Panc1 (cell line): ENCODE data around the gene MAP3K13. TPM values are rescaled to one million over a fixed set of nuclear protein-coding genes. Genes with fewer than 3 reads are reported as not detected.
"Not testable (repeated sequence)": the region's sequence is repeated elsewhere in the genome, so short reads cannot be mapped to it uniquely, and the experiment has no call there.

ENCODE experiments used
- ATAC-seq: fragments of 200-7000 bp; cut with Tn5 transposase; 2 replicates; pipeline ENCODE4 v1.9.1; 2020; ENCODE audit warnings: mild to moderate bottlenecking, moderate library complexity
- BruUV-seq: library from RNA; stranded (reverse); fragments of 400-500 nt; replicated peaks from 2 replicates; lab custom pipeline; 2021; lab: Mats Ljungman, UMichigan
- CTCF ChIA-PET: fragments of 300-600 bp; sonication (Branson Sonifier 250); formaldehyde crosslinking; loops from one replicate; lab custom pipeline; 2022; ENCODE audit warnings: antibody characterized with exemption; lab: Charles Lee
- POLR2A ChIA-PET: fragments of 300-600 bp; sonication (Branson Sonifier 250); formaldehyde crosslinking; loops from one replicate; lab custom pipeline; 2022; ENCODE audit warnings: antibody characterized with exemption; lab: Charles Lee
- DNase-seq: peaks from one replicate; pipeline ENCODE4 v3.0.0-alpha.2; 2010; ENCODE audit warnings: low read depth, low spot score
- H3K27ac ChIP-seq: 2 replicates; pipeline ENCODE4 v1.5.1; 2011; ENCODE audit warnings: mild to moderate bottlenecking, low read length, inconsistent platforms
- H3K27me3 ChIP-seq: fragments of 200-500 bp; sonication (Bioruptor generic); 2 replicates; pipeline ENCODE4 v1.6.0; 2014; ENCODE audit warnings: low read length, inconsistent platforms; ENCODE audit not compliant: control insufficient read depth, insufficient read depth
- H3K36me3 ChIP-seq: fragments of 200-500 bp; sonication (Bioruptor generic); 2 replicates; pipeline ENCODE4 v1.5.1; 2014; ENCODE audit warnings: inconsistent platforms, mild to moderate bottlenecking, low read length, moderate library complexity; ENCODE audit not compliant: control insufficient read depth, insufficient read depth
- H3K4me1 ChIP-seq: 2 replicates; pipeline ENCODE4 v1.5.1; 2011; ENCODE audit warnings: inconsistent platforms, mild to moderate bottlenecking, low read length, moderate library complexity; ENCODE audit not compliant: control insufficient read depth, insufficient read depth
- H3K4me3 ChIP-seq, 2 experiments: 2 replicates each; pipeline ENCODE4 v1.5.1; 2011 to 2012; ENCODE audit warnings: low read depth in 2 of 2, low read length in 2 of 2, mild to moderate bottlenecking in 2 of 2, inconsistent platforms in 1 of 2, moderate library complexity in 1 of 2
- H3K9me3 ChIP-seq: fragments of 200-500 bp; sonication (Bioruptor generic); 2 replicates; pipeline ENCODE4 v1.5.1; 2014; ENCODE audit warnings: low read depth, mild to moderate bottlenecking, inconsistent platforms, low read length, moderate library complexity; ENCODE audit not compliant: control insufficient read depth, insufficient read depth
- CTCF ChIP-seq: fragments of 450-650 bp; IDR thresholded peaks from 2 replicates; pipeline ENCODE4 v1.5.1; 2017; ENCODE audit warnings: mild to moderate bottlenecking
- POLR2AphosphoS5 ChIP-seq: IDR thresholded peaks from 2 replicates; pipeline ENCODE4 v1.6.1; 2012; ENCODE audit warnings: mild to moderate bottlenecking, low read depth, low read length, moderate library complexity
- REST ChIP-seq, 2 experiments: IDR thresholded peaks; 2 replicates each; pipeline ENCODE4 v1.6.1; 2011 to 2012; ENCODE audit warnings: low read depth in 2 of 2, control low read depth in 1 of 2, low read length in 1 of 2, mild to moderate bottlenecking in 1 of 2, moderate library complexity in 1 of 2; ENCODE audit not compliant: insufficient read depth in 1 of 2
- SIN3A ChIP-seq: IDR thresholded peaks from 2 replicates; pipeline ENCODE4 v1.6.1; 2012; ENCODE audit warnings: low read depth, mild to moderate bottlenecking, low read length, moderate library complexity, borderline replicate concordance; ENCODE audit not compliant: insufficient read depth
- TCF7L2 ChIP-seq: IDR thresholded peaks from 2 replicates; pipeline ENCODE4 v1.6.1; 2011; ENCODE audit warnings: mild to moderate bottlenecking, low read depth, low read length, inconsistent platforms
- in situ Hi-C: cut with HindIII; loops from 2 replicates; pipeline ENCODE4 v1.10.0; 2016; ENCODE audit warnings: low sequenced_read_pairs, low pct_unique_long_range_greater_than_20kb
- intact Hi-C: fragments of 100-400 bp; cut with micrococcal nuclease; formaldehyde crosslinking; loops from one replicate; pipeline ENCODE4 v1.10.0; 2022; ENCODE audit not compliant: unreplicated experiment
- total RNA-seq: library from RNA; stranded (reverse); gene quantifications from one replicate; pipeline ENCODE4 v1.2.1, GENCODE V29; 2021; ENCODE audit not compliant: unreplicated experiment

The MAP3K13 gene
- total RNA-seq, 1 experiment from 2014 or later, result 26.6 TPM

- ChIA-PET POLR2A (no interaction called here), CTCF (no interaction called here)
These were observed 110.4 kb downstream of the MAP3K13 start for GRCh38 chr3:185473290-185473815.

GRCh38 chr3:185474922-185475321 lies 112.0 kb downstream of the MAP3K13 start:
- H3K4me1 ChIP-seq, H3K9me3 ChIP-seq, intact Hi-C loops, DNase-seq, H3K4me3 ChIP-seq, in situ Hi-C loops, POLR2A ChIA-PET, H3K36me3 ChIP-seq, BruUV-seq, H3K27me3 ChIP-seq, H3K27ac ChIP-seq, ATAC-seq: not testable (repeated sequence)
- CTCF ChIA-PET, result interaction anchor here (1.4 kb wide), 1 partner anchor 14 kb away, joined by 6 read pairs; no protein-coding TSS in a partner anchor

More at GRCh38 chr3:185473290-185473815, 110.4 kb downstream of the MAP3K13 start:
- Histone ChIP-seq H3K36me3 (no peaks in the 10 kb centered on the region), H3K4me1 (no peaks in the 10 kb centered on the region), H3K4me3 (no peak overlapping the region), H3K27ac (no peak overlapping the region), H3K27me3 (no peaks in the 10 kb centered on the region), H3K9me3 (no peaks in the 10 kb centered on the region)
- no TSS peak for BruUV-seq
- TF ChIP-seq CTCF (no peak), REST (IDR thresholded peaks at IDR 0.05; ENCODE audit: insufficient read depth in 1 of 2, low read depth in 2 of 2, low read length in 1 of 2) (no peak), TCF7L2 (no peak)
- DNase-seq (no peak), ATAC-seq (no peak)
- intact Hi-C loops, result no loop called here
- in situ Hi-C loops, result no loop called here

GRCh38 chr3:185477316-185477715 lies 114.4 kb downstream of the MAP3K13 start:
- Histone ChIP-seq H3K27me3 (no peaks in the 10 kb centered on the region), H3K4me3 (no peak overlapping the region), H3K27ac (no peak overlapping the region), H3K36me3 (no peaks in the 10 kb centered on the region), H3K9me3 (no peaks in the 10 kb centered on the region), H3K4me1 (no peaks in the 10 kb centered on the region)
- no peak for TF ChIP-seq SIN3A
- TF ChIP-seq REST (IDR thresholded peaks at IDR 0.05; ENCODE audit: insufficient read depth in 1 of 2, low read depth in 2 of 2, low read length in 1 of 2), result no peak
- TF ChIP-seq POLR2AphosphoS5, result no peak
- TF ChIP-seq TCF7L2, result no peak
- no peak for TF ChIP-seq CTCF
- DNase-seq (no peak), ATAC-seq (no peak)
- BruUV-seq, result no TSS peak
- in situ Hi-C loops (no loop called here), intact Hi-C loops (no loop called here)
- POLR2A ChIA-PET, result no interaction called here
- CTCF ChIA-PET, result no interaction called here
